GM21786 (cell line): Measurements from ENCODE around the gene CAMK2N2.

Experiments used
- ATAC-seq: cut with Tn5 transposase; IDR thresholded peaks from one replicate; pipeline ENCODE4 v1.9.1; 2021; ENCODE audit not compliant: unreplicated experiment

The CAMK2N2 gene

DNA sequence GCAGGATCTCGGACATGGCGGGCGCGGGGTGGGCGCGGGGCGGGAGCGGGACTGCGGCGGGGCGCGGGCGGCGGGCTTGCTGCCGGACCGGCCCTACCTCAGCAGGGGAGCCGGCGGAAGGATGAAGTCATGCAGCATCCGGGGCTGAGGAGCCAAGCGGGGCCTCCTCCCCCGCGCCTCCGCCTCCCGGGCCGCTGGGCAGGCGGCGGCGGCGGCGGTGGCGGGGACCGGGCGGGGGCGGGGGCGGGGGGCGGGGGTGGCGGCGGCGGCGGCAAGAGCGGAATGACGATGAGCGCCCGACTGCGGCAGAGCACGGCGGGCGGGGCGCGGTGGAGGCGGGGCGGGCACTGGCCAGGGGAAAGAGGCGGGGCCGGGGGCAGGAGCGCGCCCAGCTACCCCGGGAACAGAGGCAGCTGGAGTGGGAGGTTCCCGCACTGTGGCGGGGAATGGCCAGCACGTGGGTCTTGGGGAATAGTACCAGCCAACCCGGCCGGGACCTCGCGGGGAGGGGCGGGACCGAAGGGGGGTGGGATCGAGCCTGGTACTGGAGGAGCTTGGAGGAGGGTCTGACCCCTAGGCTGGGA, at the start of gene CAMK2N2:
CAMK2N2 (minus strand) TSS at position 284 of the 584 bp plus-strand sequence; CDS start at position 16, 268 bp downstream.
- ATAC-seq, result peak; percentile 49

- ATAC-seq, result no peak
Observed at GRCh38 chr3:184308744-184309143, 47.4 kb upstream of the CAMK2N2 start.

DNA sequence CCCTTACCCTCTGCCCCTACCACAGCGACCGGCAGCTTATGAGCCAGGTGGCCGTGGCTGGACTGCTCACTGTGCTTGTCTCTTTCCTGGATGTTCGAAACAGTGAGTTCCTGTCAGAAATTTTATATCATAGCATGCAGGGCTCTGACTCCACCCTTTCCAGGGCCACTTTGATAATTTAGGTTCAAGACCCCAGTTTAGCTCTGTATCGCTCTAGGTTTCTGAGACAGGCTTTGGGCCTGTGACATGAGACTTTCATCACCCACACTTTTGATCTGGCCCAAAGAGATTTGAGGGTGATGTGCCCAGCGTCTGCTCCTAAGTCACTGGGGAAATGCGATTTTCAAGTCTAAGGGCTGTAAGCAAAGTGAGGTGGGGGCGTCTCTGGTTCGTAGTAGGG, 46.6 kb upstream of the CAMK2N2 start:
- ATAC-seq, result no peak

GRCh38 chr3:184306341-184306972, 45.1 kb upstream of the CAMK2N2 start:
- ATAC-seq, result no peak

- ATAC-seq, result no peak
Observed at GRCh38 chr3:184305577-184305976, 44.2 kb upstream of the CAMK2N2 start.

GRCh38 chr3:184300378-184300720, 39.0 kb upstream of the CAMK2N2 start:
- ATAC-seq, result no peak

- ATAC-seq, result no peak
Observed at GRCh38 chr3:184299488-184300377, 38.4 kb upstream of the CAMK2N2 start.

DNA sequence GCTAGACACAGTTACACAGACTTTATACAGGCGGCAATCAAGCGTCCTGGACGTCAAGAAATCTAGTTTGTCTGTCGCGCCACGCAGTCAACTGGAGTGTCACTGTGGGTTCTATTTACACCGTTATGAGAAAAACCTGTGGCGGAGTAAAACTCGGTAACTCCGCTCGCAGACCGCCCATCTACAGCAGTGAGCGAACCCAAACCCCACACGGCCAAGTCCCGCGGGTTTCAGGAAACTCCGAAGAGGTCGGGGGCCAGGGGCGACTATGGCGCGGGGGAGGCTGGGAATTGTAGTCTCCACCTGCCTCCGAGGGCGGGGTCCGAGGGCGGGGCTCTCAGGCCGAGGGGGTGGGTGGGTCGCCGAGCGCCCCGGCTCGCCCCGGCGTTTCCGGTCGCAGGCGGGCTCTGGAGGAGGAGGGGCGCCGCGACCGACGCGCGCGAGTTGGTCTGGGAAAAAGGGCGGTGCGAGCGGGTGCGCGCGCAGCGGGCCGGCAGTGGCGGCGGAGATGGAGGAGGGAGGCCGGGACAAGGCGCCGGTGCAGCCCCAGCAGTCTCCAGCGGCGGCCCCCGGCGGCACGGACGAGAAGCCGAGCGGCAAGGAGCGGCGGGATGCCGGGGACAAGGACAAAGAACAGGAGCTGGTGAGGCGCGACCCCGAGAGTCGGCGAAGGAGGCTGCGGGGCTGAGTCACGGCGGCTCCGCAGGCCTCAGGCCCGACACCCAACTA, 37.6 kb upstream of the CAMK2N2 start, which contains the start of gene PSMD2:
PSMD2 (plus strand) TSS at position 483 of the 729 bp plus-strand sequence; CDS start at position 509, 26 bp downstream.
- ATAC-seq, result peak; percentile 94

- no peak for ATAC-seq
Observed at GRCh38 chr3:184296616-184297015, 35.3 kb upstream of the CAMK2N2 start.

- ATAC-seq, result no peak
Observed at GRCh38 chr3:184295771-184296170, 34.4 kb upstream of the CAMK2N2 start.

GRCh38 chr3:184291738-184292445, 30.5 kb upstream of the CAMK2N2 start:
- no peak for ATAC-seq

DNA sequence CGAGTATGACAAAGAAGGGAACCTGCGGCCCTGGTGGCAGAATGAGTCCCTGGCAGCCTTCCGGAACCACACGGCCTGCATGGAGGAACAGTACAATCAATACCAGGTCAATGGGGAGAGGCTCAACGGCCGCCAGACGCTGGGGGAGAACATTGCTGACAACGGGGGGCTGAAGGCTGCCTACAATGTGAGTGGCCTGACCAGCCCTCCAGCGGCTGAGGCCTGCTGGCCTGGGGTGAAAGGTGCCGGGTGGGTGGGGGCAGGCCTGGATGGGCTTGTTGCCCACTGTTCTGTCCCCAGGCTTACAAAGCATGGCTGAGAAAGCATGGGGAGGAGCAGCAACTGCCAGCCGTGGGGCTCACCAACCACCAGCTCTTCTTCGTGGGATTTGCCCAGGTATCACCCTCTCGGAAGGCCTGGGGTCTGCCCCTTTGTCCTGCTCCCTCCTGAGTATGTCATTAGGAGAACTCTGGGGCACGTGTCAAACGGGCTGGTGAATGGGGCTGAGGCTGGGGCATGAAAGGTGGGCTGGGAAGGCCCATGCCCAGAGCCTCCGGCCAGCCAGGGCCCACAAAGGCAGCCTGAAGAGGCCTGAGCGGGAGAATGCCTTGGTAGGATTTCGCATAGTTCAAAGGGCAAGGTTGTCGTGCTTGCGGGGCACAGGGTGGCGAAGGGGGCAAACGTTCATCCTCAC, 29.8 kb upstream of the CAMK2N2 start:
- no peak for ATAC-seq

DNA sequence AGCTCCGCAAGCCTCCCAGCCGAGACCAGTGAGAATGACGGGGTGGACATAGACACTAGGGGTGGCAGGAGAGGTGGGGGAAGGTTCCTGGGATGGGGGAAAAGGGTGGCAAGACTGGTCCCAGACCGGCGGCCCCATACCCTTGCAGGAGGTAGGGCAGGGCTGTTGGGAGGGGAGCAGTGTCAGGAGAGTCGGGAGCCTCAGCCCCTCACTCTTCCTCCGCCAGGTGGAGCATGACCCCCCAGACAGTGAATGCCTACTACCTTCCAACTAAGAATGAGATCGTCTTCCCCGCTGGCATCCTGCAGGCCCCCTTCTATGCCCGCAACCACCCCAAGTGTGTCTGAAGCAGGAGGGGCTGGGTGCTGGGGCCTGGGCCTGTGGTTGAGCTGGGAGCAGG, 29.0 kb upstream of the CAMK2N2 start:
- no peak for ATAC-seq

DNA sequence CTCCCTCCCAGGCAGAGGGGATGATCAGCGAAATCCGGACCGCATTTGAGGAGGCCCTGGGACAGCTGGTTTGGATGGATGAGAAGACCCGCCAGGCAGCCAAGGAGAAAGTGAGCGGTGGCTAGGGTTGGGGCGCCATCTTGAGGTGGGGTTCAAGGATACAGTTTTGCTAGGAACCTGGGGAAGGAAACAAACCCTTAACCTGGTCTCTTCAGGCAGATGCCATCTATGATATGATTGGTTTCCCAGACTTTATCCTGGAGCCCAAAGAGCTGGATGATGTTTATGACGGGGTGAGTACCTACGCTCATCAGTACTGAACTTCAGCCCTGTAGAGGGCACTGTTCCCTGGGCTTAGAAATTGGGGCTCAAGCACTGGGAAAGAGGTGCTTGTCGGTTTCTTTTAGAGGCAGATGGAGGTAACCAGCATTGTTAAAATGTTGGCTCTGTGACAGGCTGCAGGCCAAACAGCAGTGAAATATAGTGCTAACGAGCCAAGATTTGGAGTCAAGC, 28.1 kb upstream of the CAMK2N2 start:
- ATAC-seq, result peak; percentile 45

DNA sequence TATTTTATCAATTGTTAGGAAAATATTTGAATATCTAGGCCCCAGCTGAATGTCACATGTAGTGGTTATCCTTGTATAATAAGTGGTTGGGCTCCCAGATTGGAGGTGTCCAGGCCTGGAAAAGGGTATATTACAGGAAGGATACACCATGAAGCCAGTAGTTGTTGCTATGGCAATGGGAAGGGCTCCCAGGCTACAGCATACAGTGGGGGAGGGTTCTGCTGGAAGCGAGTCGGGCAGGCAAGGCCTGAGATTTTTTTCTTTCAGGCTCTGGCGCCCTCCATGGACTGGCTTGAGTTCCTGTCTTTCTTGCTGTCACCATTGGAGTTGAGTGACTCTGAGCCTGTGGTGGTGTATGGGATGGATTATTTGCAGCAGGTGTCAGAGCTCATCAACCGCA, 23.3 kb upstream of the CAMK2N2 start:
- ATAC-seq, result no peak

GRCh38 chr3:184283681-184284080, 22.3 kb upstream of the CAMK2N2 start:
- no peak for ATAC-seq

GRCh38 chr3:184282941-184283340, 21.6 kb upstream of the CAMK2N2 start:
- no peak for ATAC-seq

DNA sequence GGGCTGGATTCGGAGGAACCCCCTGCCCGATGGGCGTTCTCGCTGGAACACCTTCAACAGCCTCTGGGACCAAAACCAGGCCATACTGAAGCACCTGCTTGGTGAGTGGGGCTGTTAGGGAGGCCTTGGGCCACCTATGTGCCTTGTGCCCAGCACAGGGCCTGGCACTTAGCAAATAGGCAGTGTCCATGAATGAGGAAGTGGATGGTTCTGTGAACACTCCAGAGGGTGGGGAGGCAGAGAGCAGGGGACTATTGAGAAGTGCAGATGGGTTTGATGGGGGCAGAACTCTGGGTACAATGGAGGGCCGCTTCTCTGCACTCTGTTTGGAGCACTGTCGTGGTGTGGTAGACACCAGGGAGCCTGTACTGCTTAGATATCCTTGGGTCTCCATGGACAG, 16.0 kb upstream of the CAMK2N2 start:
- no peak for ATAC-seq

GRCh38 chr3:184275961-184276910, 14.9 kb upstream of the CAMK2N2 start, which contains the start of gene ECE2:
Gene ECE2, plus strand, starts transcription at chr3:184276022. Its CDS starts 132 bp downstream, at chr3:184276154.
- ATAC-seq, result no peak
